ENCODE data around the gene KPNA3. TPM values are rescaled to one million over a fixed set of nuclear protein-coding genes. Genes with fewer than 3 reads are reported as not detected.
A peak's percentile ranks its signal among the peaks of the same experiment; 100 is the strongest.

Gene KPNA3
- total RNA-seq, 1 experiment from 2014 or later = 14.4 TPM

- no peaks in the 10 kb centered on the region for H3K79me2 ChIP-seq (ENCODE audit: low read length)
- no peak for ATAC-seq
- no peak overlapping the region for H3K4me2 ChIP-seq (ENCODE audit: low read length)
- no peaks in the 10 kb centered on the region for H3F3A ChIP-seq (ENCODE audit: low read length, unreplicated experiment)
- CTCF ChIA-PET = no interaction called here
- POLR2A ChIA-PET (ENCODE audit: unreplicated experiment) = no interaction called here
- no TSS peak for BruUV-seq (replicated peaks)
- DNase-seq = no peak
- H3K36me3 ChIP-seq (ENCODE audit: low read depth, low read length) = no peaks in the 10 kb centered on the region
- no peaks in the 10 kb centered on the region for H3K4me1 ChIP-seq (ENCODE audit: insufficient read depth, low read length)
- H3K9me3 ChIP-seq (ENCODE audit: low read length) = no peaks in the 10 kb centered on the region
- H4K20me1 ChIP-seq (ENCODE audit: low read length) = no peaks in the 10 kb centered on the region
- H3K9me2 ChIP-seq (replicated peaks; ENCODE audit: low read length) = no peaks in the 10 kb centered on the region
- H2AFZ ChIP-seq (ENCODE audit: low read length) = no peak overlapping the region
- H3K27ac ChIP-seq (ENCODE audit: low read length) = no peak overlapping the region
- intact Hi-C loops (cut with micrococcal nuclease) = no loop called here
- TF ChIP-seq CTCF (conservative IDR thresholded peaks at IDR 0.05; ENCODE audit: low read depth, low read length) (no peak), EZH2 (IDR thresholded peaks at IDR 0.05; ENCODE audit: low read length, unreplicated experiment) (no peak), EZH2phosphoT487 (IDR thresholded peaks at IDR 0.05; ENCODE audit: borderline replicate concordance, low read length) (no peak)
- H3K9ac ChIP-seq (ENCODE audit: low read length) = no peak overlapping the region
- H3K4me3 ChIP-seq (ENCODE audit: low read length) = no peak overlapping the region
- H3K27me3 ChIP-seq (ENCODE audit: low read length) = no peaks in the 10 kb centered on the region
Observed at GRCh38 chr13:49830721-49831120, 38.2 kb upstream of the KPNA3 start.

DNA sequence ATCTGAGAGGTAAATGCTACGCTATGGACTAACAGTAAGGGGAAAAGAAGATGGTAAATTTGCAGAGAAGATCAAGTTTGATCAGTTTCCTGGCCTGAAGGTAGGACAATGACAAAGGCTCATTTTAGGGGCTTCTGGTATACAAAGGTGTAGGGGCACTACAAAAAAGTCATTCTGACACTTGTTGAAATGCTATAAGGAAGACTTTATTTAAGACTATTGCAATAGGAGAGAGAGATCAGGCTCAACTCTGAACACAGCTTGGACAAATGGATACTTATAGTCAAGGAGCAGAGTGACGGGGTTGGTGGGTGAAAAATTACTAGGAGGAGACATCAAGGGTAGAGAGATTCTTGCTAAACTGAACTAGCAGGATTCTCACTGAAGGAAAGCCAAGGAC, 37.2 kb upstream of the KPNA3 start:
- Histone ChIP-seq H3K4me1 (ENCODE audit: insufficient read depth, low read length) (no peaks in the 10 kb centered on the region), H3K9me3 (ENCODE audit: low read length) (no peaks in the 10 kb centered on the region), H3K4me2 (ENCODE audit: low read length) (no peak overlapping the region), H3K79me2 (ENCODE audit: low read length) (no peaks in the 10 kb centered on the region), H3K36me3 (ENCODE audit: low read depth, low read length) (no peaks in the 10 kb centered on the region), H3K4me3 (ENCODE audit: low read length) (no peak overlapping the region), H3K9ac (ENCODE audit: low read length) (no peak overlapping the region), H2AFZ (ENCODE audit: low read length) (no peak overlapping the region), H3F3A (ENCODE audit: low read length, unreplicated experiment) (no peaks in the 10 kb centered on the region), H3K27ac (ENCODE audit: low read length) (no peak overlapping the region), H3K27me3 (ENCODE audit: low read length) (no peaks in the 10 kb centered on the region), H3K9me2 (replicated peaks; ENCODE audit: low read length) (no peaks in the 10 kb centered on the region), H4K20me1 (ENCODE audit: low read length) (no peaks in the 10 kb centered on the region)
- BruUV-seq (replicated peaks) = no TSS peak
- POLR2A ChIA-PET (ENCODE audit: unreplicated experiment) = no interaction called here
- CTCF ChIA-PET = no interaction called here
- TF ChIP-seq EZH2phosphoT487 (IDR thresholded peaks at IDR 0.05; ENCODE audit: borderline replicate concordance, low read length) (no peak), CTCF (conservative IDR thresholded peaks at IDR 0.05; ENCODE audit: low read depth, low read length) (no peak), EZH2 (IDR thresholded peaks at IDR 0.05; ENCODE audit: low read length, unreplicated experiment) (no peak)
- ATAC-seq = no peak
- intact Hi-C loops (cut with micrococcal nuclease) = no loop called here
- DNase-seq = no peak

DNA sequence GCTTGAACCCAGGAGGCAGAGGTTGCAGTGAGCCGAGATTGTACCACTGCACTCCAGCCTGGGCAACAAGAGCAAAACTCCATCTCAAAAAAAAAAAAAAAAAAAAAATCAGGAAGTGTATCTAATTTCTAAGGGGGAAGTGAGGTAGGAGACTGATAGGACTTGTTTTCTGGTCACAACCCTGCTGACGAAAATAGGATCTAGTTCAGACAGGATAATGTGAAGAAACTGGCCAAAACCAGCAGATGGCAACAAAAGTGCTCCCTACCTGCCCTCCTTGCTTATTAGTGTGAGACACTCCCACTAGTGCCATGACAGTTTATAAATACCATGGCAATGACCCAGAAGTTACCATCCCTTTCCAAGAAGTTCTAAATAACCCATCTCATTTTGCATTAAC, 36.0 kb upstream of the KPNA3 start:
- TF ChIP-seq CTCF (conservative IDR thresholded peaks at IDR 0.05; ENCODE audit: low read depth, low read length) (no peak), EZH2 (IDR thresholded peaks at IDR 0.05; ENCODE audit: low read length, unreplicated experiment) (no peak), EZH2phosphoT487 (IDR thresholded peaks at IDR 0.05; ENCODE audit: borderline replicate concordance, low read length) (no peak)
- Histone ChIP-seq H4K20me1 (ENCODE audit: low read length) (no peaks in the 10 kb centered on the region), H3K4me3 (ENCODE audit: low read length) (no peak overlapping the region), H3K36me3 (ENCODE audit: low read depth, low read length) (no peaks in the 10 kb centered on the region), H3K79me2 (ENCODE audit: low read length) (no peaks in the 10 kb centered on the region), H3K27me3 (ENCODE audit: low read length) (no peaks in the 10 kb centered on the region), H3K4me1 (ENCODE audit: insufficient read depth, low read length) (no peaks in the 10 kb centered on the region), H3K27ac (ENCODE audit: low read length) (no peak overlapping the region), H3K9me3 (ENCODE audit: low read length) (no peaks in the 10 kb centered on the region), H3K9ac (ENCODE audit: low read length) (no peak overlapping the region), H3K9me2 (replicated peaks; ENCODE audit: low read length) (no peaks in the 10 kb centered on the region), H3F3A (ENCODE audit: low read length, unreplicated experiment) (no peaks in the 10 kb centered on the region), H2AFZ (ENCODE audit: low read length) (no peak overlapping the region), H3K4me2 (ENCODE audit: low read length) (no peak overlapping the region)
- BruUV-seq (replicated peaks) = no TSS peak
- DNase-seq (peak; percentile 17), ATAC-seq (peak; percentile 38)
- POLR2A ChIA-PET (ENCODE audit: unreplicated experiment) = no interaction called here
- CTCF ChIA-PET = interaction anchor here (0.7 kb wide), 1 partner anchor 1736 kb away, joined by 7 read pairs; no protein-coding TSS in a partner anchor
- intact Hi-C loops (cut with micrococcal nuclease) = no loop called here
